Ovary (tissue), 3 donors: ENCODE data around the gene ZNF524.

Experiments used
- CTCF ChIP-seq, 3 donors: fragments of 450-650 bp in 2 of 3; fragments of 200-600 bp in 1 of 3; IDR thresholded peaks; one replicate each; pipeline versions ENCODE4 v1.5.1 to v1.8.0; 2016 to 2022; ENCODE audit warnings: antibody characterized with exemption in 3 of 3, mild to moderate bottlenecking in 1 of 3
- POLR2A ChIP-seq: fragments of 450-650 bp; IDR thresholded peaks from one replicate; pipeline ENCODE4 v1.6.1; 2017; ENCODE audit warnings: antibody characterized with exemption, mild to moderate bottlenecking, moderate library complexity
- donor health status: DM: no; HTN: no; CAD: no.

GRCh38 chr19:55603115-55603514, 3.0 kb downstream of the ZNF524 start:
- TF ChIP-seq CTCF (IDR thresholded peaks at IDR 0.05) (no peak), POLR2A (no peak)
